GM13977 (cell line): Measurements from ENCODE around the gene COL8A1.

Source experiments
- DNase-seq: peaks from one replicate; pipeline ENCODE4 v3.0.0; 2012; ENCODE audit warnings: low spot score
- CTCF ChIP-seq: IDR thresholded peaks from 2 replicates; pipeline ENCODE4 v1.5.1; 2012; ENCODE audit warnings: mild to moderate bottlenecking, control low read depth; ENCODE audit not compliant: insufficient read depth; ENCODE audit errors: extremely low read depth, missing control alignments
- in situ Hi-C: fragments of 300-500 bp; cut with MboI; formaldehyde crosslinking; loops from one replicate; pipeline ENCODE4 v1.12.0; 2022; ENCODE audit warnings: low sequenced_read_pairs, low pct_unique_long_range_greater_than_20kb, mixed read lengths, inconsistent platforms; ENCODE audit not compliant: unreplicated experiment

The COL8A1 gene

DNA sequence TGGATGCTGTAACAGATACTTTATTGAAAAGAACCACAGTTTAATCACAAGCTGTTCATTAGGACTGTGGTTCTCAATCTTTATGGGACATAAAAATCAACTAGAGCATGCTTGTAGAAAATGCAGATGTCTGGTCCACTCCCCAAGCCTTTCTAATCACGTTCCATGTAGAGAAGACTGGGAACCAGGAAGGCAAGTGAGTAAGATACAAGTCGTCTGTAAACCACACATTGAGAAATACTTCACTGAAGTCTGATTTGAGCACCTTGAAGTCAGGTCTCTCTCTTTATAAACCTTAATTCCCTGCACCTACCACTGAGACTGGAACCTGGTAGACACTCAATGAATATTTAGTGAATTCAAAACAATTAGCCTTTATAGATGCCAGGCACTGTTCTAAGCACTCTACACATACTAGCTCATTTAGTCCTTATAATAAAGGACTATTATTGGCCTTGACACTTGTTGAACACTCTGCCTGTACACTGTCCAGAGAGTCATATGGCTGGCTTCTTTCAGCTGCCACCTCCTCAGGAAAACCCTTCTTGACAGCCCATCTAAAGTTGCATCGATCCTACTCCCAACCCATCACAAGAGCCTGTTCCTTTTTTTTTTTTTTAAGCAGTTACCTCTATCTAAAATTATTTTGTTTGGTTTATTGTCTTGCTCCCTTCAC is 120.2 kb downstream of the COL8A1 start:
- no peak for DNase-seq
- TF ChIP-seq CTCF, result no peak

GRCh38 chr3:99760031-99760430 is 121.6 kb downstream of the COL8A1 start:
- DNase-seq, result no peak
- no peak for TF ChIP-seq CTCF
- in situ Hi-C loops, result loop anchor here (25.0 kb wide), 2 partner anchors 748 to 948 kb away; no protein-coding TSS in a partner anchor

More for the DNA sequence above, 120.2 kb downstream of the COL8A1 start:
- in situ Hi-C loops, result loop anchor here (25.0 kb wide), 2 partner anchors 746 to 946 kb away; no protein-coding TSS in a partner anchor

- TF ChIP-seq CTCF, result no peak
- DNase-seq, result no peak
- in situ Hi-C loops, result loop anchor here (25.0 kb wide), 2 partner anchors 748 to 948 kb away; no protein-coding TSS in a partner anchor
Measured at GRCh38 chr3:99760629-99761028, 122.2 kb downstream of the COL8A1 start.

- no peak for TF ChIP-seq CTCF
- in situ Hi-C loops, result loop anchor here (25.0 kb wide), 2 partner anchors 749 to 949 kb away; no protein-coding TSS in a partner anchor
- DNase-seq, result no peak
Measured at GRCh38 chr3:99761415-99762165, 123.2 kb downstream of the COL8A1 start.

GRCh38 chr3:99762901-99763300 is 124.5 kb downstream of the COL8A1 start:
- in situ Hi-C loops, result loop anchor here (25.0 kb wide), 2 partner anchors 751 to 951 kb away; no protein-coding TSS in a partner anchor
- no peak for DNase-seq

More at GRCh38 chr3:99762901-99763300, 124.5 kb downstream of the COL8A1 start:
- no peak for TF ChIP-seq CTCF
